Right hindlimb (tissue), 1 donor: Measurements from ENCODE around the gene RPS3.
A peak's percentile ranks its signal among the peaks of the same experiment; 100 is the strongest.
"Not testable (repeated sequence)": the region's sequence is repeated elsewhere in the genome, so short reads cannot be mapped to it uniquely, and the experiment has no call there.

ENCODE experiments used
- DNase-seq: peaks from one replicate; pipeline ENCODE4 v3.0.0-alpha.2; 2018

The RPS3 gene

DNA sequence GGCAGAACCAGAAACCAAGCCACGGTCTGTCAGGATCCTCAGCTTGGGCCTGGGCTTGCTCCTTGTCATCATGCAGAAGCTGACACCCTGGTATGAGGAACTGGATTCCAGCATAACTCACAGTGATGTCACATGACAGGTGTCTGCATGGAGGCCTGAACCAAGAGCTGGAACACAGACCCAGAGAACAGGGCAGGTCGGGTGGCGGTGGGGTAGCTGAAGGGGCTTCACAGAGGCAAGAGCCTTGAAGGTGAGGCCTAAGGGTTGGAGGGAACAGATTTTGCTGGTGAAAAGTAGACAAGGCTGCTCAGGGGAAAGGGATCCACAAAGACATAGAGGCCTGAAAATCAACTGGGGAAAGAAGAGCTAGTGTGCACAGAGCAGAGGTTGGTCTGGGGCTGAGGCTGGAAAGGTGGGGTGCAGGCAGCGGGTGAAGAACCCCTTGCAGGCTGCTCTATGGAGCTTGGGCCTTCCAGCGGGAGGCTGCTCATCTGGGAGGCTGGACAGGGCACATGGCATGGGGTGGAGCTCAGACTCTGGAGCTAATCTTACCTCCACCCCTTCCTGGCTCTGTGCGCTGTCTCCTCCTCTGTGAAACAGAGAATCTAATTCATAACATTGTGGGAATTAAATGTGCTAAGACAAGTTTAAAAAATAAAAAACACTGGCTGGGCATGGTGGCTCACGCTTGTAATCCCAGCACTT, 18.4 kb upstream of the RPS3 start:
- DNase-seq = peak; percentile 43

DNA sequence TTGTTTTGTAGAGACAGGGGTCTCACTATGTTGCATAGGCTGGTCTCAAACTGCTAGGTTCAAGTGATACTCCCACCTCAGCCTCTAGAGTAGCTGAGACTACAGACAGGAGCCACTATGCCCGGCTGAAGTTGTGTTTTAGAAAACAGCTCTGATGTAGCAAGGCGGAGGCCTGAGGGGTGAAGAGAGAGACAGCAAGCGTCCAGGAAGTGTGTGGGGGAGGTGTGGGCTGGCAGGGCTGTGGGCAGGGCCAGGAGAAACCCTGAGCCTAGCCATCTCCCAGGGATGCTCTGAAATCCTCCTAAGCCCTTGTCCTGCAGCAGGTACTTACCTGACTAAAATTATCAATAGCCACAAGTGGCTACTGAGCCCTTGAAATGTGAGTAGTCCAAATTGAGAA, 16.1 kb upstream of the RPS3 start:
- no peak for DNase-seq

DNA sequence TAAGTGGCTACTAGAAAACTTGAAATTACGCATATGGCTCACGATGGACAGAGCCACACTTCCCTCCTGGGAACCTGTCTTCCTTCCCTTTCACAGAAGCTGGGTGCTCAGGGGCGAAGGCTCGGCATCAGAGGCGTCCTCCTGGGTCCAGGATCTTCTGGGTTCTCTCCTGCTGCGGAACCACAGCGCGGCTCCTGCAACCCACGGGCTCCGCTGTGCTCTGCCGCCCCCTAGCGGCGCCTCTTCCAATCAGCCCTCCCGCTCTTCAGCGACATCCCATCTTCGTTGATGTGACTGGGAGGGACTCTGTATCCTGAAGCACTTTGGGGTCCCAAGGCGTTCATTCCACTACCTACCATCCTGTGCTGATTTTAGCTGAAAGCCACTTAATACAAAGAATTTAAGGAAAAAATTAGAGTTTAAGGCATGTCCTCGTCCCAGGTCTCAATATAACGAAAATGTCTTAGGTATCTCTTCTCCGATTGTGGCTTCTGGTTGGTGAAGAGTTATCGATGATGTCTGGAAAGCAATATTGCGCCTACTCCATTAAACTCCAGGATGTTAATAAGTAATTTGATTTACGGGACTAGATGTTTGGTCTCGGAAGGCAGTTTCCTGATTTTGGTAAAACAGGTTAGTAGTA, 14.8 kb upstream of the RPS3 start:
- DNase-seq = peak; percentile 71

DNA sequence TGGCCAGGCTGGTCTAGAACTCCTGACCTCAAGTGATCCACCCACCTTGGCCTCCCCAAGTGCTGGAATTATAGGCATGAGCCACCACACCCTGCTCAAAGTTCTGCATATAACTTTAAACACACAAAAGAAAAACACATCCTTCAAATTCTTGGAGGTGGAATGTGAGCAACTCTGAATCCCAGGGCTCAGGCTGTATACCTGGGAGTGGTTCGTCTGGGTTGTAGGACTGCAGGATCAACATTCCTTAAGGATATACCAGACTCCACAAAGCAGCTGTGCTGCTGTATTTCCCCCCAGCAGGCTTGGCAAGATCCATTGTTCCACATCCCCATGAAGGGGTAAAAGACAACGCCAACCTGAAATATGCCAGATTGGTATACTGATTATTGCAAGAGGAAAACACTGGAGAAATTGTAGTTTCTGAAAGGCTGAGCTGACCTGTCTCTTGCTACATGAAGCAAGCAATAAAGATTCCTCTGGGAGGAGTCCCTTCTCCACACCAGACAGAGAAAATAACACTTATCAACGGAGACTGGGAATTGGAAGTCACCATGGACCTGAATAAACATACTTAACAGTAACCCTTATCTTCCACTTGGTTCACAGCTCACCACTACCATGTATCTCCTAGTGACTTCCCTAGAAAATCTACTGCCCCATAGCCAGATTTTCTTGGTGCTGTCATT, 12.2 kb upstream of the RPS3 start:
- no peak for DNase-seq

DNA sequence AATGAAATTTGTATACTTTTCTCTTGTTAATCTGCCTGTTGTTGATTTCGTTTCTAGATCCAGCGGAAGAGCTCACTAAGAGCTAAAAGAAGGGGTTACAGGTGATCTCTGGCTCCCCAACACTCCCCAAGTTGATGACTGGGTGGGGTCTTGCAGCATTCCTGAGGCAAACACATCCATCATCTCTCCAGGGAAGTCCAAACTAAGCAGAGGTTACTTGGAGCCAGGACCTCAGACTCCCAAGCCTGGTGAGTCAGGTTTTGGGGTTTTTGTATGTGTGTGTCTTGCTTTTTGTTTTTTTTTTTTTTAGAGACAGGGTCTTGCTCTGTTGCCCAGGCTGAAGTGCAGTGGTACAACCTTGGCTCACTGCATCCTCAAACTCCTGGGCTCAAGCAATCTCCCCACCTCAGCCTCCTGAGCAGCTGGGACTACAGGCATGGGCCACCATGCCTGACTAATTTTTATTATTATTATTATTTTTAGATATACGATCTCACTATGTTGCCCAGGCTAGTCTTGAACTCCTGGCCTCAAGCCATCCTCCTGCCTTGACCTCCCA, 11.5 kb upstream of the RPS3 start:
- no peak for DNase-seq

DNA sequence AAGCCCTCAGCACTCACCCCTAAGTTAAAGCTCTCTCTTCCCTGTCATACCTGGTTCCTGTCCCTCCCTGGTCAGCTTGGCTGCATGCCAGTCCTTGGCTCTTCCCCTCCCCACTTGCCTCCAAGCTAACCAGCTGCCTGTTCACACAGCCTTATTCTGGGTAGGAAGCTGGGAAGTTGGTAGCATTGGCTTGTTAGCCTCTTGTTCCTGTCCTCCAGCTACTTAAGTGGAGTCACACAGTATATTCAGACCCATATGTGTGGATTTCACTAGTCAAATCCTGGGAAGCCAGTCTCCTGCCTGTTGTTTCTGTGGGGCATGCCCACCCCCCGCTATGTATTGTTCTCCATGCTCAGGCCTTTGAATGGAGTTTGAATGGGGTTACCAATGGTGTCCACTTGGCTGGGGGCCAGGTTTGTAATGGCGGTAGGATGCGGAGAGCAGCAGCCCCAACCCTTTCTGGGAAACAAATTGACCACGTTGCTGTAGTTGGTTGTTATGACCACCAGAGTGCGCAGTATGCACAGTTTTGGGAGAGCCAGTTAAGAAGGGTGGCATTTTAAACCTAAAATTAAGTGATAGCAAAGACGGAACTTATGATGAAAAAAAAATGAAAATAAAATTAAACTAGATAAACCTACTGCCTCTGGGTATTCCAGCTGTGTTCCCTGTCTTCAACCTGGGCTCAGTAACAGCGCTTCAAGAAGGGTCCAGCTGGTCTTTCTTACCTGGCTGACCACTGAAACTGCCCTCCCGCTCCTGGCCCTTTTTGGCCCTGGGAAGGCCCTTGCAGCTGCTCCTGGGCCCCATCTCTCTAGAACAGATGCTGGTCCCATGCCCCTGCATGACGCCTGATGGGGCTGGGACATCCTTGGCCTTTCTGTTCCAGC, 10.7 kb upstream of the RPS3 start:
- DNase-seq = peak; percentile 75

DNA sequence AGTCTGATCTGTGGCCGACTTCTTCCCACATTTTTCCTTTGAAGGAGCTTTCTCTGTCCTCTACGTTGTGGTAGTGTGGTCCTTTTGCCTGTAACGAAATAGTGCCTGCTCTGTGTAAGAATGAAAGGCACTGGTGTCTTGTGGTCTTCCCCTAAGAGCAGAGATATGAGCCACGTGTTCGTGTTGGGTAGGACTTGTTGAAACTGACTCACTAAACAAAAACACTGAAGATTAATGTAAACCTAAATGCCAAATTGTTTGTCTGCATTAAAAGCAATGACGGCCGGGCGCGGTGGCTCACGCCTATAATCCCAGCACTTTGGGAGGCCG, 10.1 kb upstream of the RPS3 start:
- no peak for DNase-seq

DNA sequence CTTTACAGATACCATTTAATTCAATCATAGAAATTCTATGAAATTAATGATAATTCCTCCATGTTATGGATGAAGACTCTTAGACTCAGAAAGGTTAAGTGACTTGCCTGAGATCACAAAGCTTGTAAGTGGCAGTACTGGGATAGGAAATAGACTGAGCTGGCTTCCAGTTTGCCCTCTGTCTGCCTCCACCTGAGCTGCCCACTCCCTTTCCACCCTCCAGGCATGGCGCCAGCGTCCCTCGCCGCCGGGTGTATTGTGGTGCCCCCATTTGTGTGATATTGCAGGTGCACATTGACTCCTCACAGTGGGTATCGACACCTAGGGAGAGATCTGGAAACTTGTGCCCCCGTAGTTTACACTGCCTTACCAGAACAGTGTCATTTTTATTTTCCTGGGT, 9.4 kb upstream of the RPS3 start:
- no peak for DNase-seq

DNA sequence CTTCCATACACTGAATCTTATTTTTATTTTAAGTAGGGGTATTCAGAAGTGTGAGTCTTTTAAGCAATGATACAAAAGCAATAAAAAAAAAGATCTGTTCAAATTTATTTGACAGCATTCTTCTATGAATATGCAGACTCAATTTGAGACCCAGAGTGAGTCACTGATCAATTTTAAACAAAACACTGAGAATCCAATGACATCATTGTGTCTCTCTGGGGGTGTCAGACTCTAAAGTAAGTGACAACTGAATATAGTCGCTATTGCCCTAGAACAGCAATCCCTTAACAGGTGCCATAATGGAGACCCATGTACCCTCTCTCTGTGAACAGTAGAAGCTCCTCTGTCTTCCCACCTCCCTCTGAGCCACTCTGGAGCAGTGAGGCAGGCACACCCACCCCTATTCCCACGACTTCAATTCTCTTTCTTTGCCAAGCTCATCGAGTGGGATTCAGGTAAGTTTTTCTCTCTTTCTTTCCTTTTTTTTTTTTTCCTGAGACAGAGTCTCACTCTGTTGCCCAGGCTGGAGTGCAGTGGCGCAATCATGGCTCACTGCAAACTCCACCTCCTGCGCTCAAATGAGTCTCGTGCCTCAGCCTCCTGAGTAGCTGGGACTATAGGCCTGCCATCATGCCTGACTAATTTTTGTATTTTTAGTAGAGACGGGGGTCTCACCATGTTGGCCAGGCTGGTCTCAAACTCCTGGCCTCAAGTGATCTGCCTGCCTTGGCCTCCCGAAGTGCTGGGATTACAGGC, 5.1 kb upstream of the RPS3 start:
- no peak for DNase-seq

DNA sequence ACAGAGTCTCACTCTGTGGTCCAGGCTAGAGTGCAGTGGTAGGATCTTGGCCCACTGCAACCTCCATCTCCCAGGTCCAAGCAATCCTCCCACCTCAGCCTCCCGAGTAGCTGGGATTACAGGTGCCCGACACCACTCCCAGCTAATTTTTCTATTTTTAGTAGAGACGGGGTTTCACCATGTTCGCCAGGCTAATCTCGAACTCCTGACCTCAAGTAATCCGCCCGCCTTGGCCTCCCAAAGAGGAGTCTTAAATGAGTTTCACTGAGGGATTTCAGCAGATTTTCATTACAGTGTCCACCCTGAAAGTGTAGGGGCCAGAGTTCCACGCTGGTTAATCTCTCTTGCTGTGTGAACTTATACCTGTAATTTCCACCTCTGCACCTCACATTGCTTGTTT, 412 bp upstream of the RPS3 start:
- DNase-seq = no peak

DNA sequence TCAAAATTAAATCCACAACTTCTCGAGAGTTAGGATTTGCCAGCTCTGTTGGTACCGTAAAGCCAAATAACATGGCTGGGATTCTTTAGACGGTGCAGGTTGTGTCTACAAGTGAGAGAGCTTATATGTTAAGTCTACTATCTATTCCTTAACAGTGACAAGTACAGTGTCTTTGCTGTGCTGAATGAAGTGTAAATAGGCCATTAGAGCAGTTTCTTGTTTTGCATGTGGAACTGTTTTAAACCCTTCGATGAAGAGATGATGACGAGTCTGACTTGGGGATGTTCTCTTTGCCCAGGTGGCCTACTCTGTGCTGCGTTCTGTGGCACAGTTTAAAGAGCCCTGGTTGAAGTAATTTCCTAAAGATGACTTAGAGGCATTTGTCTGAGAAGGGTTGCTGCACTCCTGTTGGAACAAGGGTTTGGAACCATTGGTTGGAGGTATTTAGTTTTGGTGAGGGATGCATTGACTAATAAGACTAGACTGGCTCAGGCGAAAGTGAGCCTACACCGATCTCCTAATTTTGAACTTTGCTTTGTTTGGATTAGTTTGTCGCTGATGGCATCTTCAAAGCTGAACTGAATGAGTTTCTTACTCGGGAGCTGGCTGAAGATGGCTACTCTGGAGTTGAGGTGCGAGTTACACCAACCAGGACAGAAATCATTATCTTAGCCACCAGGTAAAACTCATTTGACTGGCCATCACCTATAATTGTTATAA, 988 bp downstream of the RPS3 start:
- DNase-seq = no peak

DNA sequence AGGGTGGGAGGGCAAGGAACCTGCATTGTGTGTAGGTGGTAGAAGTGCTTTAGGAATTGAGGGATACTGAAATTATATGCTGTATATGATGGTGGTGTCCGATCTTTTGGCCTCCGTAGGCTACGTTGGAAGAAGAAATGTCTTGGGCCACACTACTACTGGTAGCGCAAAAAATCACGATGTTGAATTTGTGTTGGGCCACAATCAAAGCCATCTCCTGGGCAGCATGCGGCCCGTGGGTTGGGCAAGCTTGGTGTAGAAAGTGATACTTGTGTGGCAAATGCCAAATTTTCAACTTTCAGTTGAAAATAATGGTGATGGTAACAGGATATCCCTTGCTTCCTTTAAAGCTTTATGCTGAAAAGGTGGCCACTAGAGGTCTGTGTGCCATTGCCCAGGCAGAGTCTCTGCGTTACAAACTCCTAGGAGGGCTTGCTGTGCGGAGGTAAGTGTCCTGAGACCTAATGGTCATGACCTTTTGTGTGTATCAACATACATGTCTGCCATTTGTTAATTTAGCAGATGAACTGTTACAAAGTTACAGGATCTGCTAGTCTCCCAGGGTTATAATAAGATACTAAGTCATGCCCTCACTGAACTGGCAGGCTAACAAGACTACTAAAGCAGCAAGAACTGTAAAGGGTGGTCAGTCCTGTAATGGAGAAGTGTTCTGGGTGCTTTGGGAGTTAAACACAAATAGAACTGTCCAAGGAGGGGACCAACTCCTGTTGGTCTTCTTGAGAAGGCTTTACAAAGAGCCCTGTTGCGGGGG, 2.9 kb downstream of the RPS3 start:
- no peak for DNase-seq

DNA sequence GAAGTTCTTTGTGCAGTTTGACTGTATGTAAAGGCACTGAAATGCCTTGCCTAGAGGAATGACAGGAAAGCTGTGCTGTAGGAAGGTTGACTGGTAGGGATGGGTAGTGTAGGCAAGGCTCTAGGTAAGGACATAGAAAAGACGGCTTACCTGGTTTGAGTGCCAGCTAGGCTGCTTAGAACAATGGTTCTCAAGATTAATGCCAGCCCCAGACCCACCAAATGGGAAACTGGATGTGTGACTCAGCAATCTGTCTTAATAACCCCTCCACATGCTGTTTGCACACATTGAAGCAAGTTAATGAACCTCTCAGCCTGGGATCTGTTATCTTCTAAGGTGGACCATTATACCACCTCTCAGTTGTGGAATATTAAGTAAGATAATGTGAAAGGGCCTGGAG, 3.7 kb downstream of the RPS3 start:
- DNase-seq = no peak

DNA sequence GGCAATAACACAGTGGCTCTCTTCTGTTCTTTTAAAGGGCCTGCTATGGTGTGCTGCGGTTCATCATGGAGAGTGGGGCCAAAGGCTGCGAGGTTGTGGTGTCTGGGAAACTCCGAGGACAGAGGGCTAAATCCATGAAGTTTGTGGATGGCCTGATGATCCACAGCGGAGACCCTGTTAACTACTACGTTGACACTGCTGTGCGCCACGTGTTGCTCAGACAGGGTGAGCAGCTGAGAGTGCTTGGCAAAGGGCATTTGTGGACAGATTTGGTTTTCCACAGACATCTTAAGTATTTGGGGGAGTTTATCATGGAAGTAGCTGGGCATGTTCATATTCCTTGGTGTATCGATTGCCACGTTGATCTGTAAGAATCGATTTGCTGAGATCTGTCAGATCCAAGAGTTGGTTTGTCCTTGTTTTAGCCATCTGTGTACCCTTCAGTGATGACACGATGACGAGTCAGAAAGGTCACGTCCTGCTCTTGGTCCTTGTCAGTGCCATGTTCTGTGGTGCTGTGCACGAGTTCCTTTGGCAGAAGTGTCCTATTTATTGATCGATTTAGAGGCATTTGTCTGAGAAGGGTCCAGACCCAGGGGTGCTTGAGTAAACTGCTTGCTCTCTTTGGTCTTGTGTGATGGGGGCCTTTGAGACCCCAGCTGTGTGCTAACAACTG, 4.8 kb downstream of the RPS3 start:
- no peak for DNase-seq

DNA sequence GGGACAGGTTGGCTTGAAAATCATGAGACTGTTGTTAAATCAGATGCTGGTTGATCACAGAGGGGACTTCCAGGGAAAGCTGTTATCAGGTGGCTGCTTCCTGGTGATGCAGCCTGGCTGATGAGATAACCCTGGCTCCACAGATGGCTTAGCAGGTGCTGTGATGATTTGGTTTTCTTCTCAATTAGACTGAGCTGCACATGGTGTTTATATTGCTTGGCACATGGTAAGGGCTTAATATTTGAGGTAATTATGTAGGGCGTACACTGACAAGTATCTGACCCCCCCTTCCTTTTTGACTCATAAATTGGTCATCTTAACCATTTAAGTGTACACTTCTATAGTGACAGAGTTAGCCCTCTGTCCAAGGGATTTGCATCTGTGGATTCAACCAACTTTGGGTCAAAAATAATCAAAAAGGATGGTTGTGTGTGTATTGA, 7.0 kb downstream of the RPS3 start:
- DNase-seq = no peak

DNA sequence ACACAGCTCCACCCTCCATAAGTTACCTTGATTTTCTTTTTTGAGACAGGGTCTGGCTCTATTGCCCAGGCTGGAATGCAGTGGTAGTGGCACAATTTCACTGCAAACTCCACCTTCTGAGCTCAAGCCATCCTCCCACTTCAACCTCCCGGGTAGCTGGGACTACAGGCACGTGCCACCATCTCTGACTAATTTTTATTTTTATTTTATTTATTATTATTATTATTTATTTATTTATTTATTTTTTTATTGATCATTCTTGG, 9.6 kb downstream of the RPS3 start:
- no peak for DNase-seq

DNA sequence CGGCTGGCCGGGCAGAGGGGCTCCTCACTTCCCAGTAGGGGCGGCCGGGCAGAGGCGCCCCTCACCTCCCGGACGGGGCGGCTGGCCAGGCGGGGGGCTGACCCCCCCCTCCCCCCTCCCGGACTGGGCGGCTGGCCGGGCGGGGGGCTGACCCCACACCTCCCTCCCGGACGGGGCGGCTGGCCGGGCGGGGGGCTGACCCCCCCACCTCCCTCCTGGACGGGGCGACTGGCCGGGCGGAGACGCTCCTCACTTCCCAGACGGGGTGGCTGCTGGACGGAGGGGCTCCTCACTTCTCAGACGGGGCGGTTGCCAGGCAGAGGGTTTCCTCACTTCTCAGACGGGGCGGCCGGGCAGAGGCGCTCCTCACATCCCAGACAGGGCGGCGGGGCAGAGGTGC, 10.7 kb downstream of the RPS3 start:
- not testable (repeated sequence) for DNase-seq

DNA sequence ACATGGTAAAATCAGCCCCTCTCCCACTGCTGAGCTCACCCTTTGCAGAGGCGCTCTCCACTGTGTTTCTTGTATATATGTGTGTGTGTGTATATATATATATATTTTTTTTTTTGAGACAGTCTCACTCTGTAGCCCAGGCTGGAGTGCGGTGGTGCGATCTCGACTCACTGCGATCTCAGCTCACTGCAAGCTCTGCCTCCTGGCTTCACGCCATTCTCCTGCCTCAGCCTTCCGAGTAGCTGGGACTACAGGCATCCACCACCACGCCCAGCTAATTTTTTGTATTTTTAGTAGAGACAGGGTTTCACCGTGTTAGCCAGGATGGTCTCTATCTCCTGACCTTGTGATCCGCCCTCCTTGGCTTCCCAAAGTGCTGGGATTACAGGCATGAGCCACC, 13.8 kb downstream of the RPS3 start:
- DNase-seq = not testable (repeated sequence)

DNA sequence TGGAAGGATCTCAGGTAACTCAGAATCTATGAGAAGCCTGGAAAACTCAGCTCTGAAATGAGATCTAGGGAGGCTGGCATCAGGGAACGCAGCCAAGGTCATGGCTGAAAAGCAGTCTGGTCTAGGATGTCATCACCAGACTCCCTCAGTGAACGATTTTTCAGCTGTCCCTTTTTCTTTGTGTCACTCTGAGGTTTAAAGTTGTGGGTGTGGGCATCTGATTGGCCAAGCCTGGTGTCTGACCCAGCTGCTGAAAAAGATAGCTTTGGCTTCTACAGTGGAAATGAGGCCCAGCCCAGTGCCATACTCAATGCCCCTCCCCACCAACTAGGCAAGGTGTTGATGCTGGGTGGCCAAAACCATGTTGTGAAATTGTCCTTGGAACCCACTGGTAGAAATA, 14.5 kb downstream of the RPS3 start:
- DNase-seq = no peak

DNA sequence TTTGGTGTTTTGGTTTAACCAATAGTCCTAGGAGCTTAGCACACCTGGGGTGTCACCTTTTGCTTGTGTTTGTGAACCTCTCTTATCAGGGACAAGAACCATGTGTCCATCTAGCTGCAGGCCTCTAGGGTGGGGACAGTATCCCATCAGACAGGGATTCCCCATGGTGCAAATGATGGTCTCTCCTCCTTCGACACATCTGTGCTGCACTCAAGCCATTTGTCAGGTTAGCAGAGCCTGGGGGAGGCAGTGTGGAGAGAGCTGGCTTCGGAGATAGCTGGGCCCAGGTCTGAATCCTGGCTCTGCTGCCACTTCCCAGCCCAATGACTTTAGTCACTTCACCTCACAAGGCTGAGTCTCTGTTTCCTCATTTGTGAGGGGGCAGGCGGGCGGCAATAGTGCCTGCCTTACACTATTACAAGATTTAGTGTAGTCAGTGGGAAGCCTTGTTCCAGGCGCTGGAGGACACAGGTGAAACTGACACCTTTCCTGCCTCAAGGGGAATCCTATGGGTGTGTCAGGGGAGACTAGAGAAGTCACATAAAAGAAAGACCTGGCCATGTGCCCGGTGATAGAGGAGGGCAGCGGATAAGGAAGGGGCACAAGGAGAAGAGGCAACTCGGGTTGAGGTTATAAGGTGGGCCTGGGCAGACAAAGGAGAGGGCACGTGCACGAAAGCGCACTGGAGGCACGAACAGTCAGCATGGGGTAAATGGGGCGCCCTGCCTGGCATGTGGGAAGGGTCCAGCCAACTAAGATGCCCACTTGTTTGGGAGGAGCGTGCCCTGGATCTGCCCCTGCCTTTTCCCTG, 21.1 kb downstream of the RPS3 start:
- DNase-seq = no peak
